Activated naive CD4-positive, alpha-beta T cell treated with anti-CD3 and anti-CD28 coated beads, Interleukin-2, amount 50 U/mL, for 24 hours (primary cell): ENCODE measurements around the gene DNAJC13.

Source experiments
- H3K27ac Mint-ChIP-seq: one replicate; pipeline ENCODE4 v1.8.0; 2021; ENCODE audit warnings: mild to moderate bottlenecking, mixed read lengths
- H3K27me3 Mint-ChIP-seq: one replicate; pipeline ENCODE4 v1.8.0; 2021; ENCODE audit warnings: mixed read lengths
- H3K36me3 Mint-ChIP-seq: one replicate; pipeline ENCODE4 v1.8.0; 2021; ENCODE audit warnings: mixed read lengths
- H3K4me1 Mint-ChIP-seq: one replicate; pipeline ENCODE4 v1.8.0; 2021; ENCODE audit warnings: mixed read lengths
- H3K4me3 Mint-ChIP-seq: one replicate; pipeline ENCODE4 v1.8.0; 2021; ENCODE audit warnings: mild to moderate bottlenecking, mixed read lengths
- H3K9me3 Mint-ChIP-seq: one replicate; pipeline ENCODE4 v1.8.0; 2021; ENCODE audit warnings: mixed read lengths

DNAJC13 gene

DNA sequence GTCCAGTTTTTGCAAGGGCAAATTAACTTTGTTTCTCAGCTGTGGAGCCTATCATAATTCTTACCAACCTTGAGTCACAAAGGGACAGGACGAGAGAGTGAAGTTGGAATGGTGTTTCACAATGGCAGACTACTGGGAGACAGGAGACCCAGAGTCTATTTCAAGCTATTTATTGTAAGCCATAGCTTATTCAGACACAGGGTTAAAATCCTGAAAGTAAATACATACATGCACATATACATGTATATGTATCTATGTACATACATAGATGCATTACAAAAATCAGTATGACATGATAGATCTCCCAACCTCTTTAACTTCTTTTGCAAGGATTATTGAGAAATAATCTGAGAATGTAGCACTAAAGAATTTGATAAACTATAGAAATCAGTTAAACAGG lies 86.3 kb downstream of the DNAJC13 start:
- peaks cover 17% of the 10 kb centered on the region for H3K36me3 Mint-ChIP-seq

DNA sequence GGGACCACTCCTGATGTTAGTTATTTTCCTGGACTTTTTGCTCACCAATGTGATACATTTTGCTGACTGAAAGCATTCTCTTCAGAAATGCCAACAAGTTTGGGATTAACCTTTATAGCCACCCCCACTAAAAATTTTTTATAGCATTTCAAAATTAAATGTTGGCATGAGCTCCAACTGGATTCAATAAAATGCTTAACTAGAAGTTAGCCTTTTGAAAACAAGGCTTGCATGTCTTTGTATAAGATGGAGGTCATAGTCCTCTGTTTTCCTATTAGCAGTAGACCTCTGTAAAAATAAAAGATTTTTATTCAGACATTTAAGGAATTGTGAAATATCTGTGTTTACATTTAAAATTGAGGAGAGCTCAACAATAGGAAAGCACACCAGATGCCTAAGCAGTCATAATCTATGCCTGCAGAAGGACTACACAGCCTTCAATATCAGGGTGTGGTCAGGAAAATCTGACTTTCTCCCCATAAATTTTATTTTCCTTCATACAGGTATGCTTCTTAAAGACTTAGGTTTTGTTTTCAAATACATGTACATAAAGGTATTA lies 87.2 kb downstream of the DNAJC13 start:
- H3K9me3 Mint-ChIP-seq, result no peaks in the 10 kb centered on the region
- no peaks in the 10 kb centered on the region for H3K27me3 Mint-ChIP-seq
- peaks cover 15% of the 10 kb centered on the region for H3K36me3 Mint-ChIP-seq
- H3K4me3 Mint-ChIP-seq, result no peak overlapping the region
- no peaks in the 10 kb centered on the region for H3K4me1 Mint-ChIP-seq
- no peak overlapping the region for H3K27ac Mint-ChIP-seq

More for the DNA sequence above, 86.3 kb downstream of the DNAJC13 start:
- H3K9me3 Mint-ChIP-seq, result no peaks in the 10 kb centered on the region
- H3K27me3 Mint-ChIP-seq, result no peaks in the 10 kb centered on the region
- no peak overlapping the region for H3K27ac Mint-ChIP-seq
- H3K4me3 Mint-ChIP-seq, result no peak overlapping the region
- no peaks in the 10 kb centered on the region for H3K4me1 Mint-ChIP-seq

DNA sequence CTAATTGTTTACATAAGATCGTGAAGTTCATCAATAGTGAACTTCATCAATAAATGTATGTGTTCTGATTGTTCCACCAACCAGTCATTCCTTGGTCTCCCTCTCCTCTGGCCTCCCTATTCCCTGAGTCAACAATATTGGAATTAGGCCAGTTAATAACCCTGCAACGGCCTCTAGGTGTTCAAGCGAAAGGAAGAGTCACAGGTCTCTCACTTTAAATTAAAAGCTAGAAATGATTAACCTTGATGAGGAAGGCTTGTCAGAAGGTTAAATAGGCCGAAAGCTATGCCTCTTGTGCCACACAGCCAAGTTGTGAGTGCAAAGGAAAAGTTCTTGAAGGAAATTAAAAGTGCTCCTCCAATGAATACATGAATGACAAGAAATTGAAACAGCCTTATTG lies 90.4 kb downstream of the DNAJC13 start:
- Mint-ChIP-seq H3K4me1 (no peaks in the 10 kb centered on the region), H3K27ac (no peak overlapping the region), H3K4me3 (no peak overlapping the region)

DNA sequence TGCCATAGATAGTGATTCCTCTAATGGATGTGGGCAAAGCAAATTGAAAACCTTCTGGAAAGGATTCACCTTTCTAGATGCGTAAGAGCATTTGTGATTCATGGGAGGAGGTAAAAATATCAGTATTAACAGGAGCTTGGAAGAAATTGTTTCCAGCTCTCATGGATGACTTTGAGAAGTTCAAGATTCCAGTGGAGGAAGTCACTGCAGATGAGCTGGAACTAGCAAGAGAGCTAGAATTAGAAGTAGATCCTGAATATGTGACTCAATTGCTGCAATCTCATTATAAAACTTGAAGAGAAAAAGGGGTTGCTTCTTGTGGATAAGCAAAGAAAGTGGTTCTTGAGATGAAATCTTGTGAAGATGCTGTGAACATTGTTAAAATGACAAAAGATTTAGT lies 91.8 kb downstream of the DNAJC13 start:
- Mint-ChIP-seq H3K4me1 (no peaks in the 10 kb centered on the region), H3K4me3 (no peak overlapping the region), H3K9me3 (no peaks in the 10 kb centered on the region), H3K36me3 (peaks cover 19% of the 10 kb centered on the region), H3K27me3 (no peaks in the 10 kb centered on the region), H3K27ac (no peak overlapping the region)

More for the DNA sequence above, 90.4 kb downstream of the DNAJC13 start:
- Mint-ChIP-seq H3K36me3 (peaks cover 19% of the 10 kb centered on the region), H3K27me3 (no peaks in the 10 kb centered on the region), H3K9me3 (no peaks in the 10 kb centered on the region)

DNA sequence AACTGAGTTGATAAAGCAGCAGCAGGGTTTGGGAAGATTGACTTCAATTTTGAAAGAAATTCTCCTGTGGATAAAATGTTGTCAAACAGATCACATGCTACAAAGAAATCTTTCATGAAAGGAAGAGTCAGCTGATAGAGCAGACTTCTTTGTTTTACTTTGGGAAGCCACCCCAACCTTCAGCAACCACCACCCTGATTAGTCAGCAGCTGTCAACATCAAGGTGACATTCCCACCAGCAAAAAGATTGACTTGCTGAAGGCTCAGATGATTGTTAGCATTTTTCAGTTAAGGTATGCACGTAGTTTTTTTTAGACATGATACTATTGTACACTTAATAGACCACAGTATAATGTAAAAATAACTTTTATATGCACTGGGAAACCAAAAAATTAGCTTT lies 92.2 kb downstream of the DNAJC13 start:
- Mint-ChIP-seq H3K4me3 (no peak overlapping the region), H3K27ac (no peak overlapping the region), H3K9me3 (no peaks in the 10 kb centered on the region), H3K27me3 (no peaks in the 10 kb centered on the region), H3K4me1 (no peaks in the 10 kb centered on the region), H3K36me3 (peaks cover 22% of the 10 kb centered on the region)

DNA sequence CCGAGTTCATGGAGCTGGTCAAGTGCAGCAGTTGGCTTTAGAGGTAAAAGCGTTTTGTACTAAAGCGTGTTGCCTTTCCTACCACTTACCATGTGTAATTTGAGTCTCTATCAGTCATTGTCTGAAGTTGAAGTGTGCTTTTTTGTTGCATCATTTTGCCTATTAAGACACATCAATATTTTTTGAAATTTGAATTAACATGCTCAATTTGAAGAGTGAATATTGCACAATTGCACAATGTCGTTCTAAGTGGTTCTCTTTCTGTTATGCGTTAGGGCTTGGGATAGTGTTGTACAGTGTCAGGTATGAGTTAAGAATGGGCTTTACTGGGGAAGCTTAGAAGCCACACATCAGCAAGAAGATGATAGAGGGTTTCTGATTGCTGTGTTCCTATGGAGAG lies 95.8 kb downstream of the DNAJC13 start:
- Mint-ChIP-seq H3K9me3 (no peaks in the 10 kb centered on the region), H3K27ac (no peak overlapping the region), H3K36me3 (peaks cover 16% of the 10 kb centered on the region), H3K4me3 (no peak overlapping the region), H3K4me1 (no peaks in the 10 kb centered on the region), H3K27me3 (no peaks in the 10 kb centered on the region)

DNA sequence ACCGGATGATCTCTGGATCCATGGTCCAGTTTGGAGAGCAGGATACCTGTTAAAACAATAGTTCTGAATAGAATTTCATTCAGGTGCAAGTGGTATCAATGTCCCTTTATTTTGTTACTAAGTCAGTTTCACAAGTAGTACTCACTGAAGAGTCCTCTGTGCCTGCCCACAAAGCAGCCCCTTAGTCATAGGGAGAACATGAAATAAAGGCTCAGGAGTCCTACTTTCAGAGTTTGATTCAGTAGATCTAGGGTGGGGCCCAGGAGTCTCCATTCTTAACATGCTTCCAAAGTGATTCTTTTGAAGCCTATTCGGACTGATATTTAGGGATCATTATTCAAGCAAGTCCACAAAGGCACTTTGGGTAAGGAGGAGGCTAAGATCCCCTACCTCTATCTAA lies 100.0 kb downstream of the DNAJC13 start:
- Mint-ChIP-seq H3K4me3 (no peak overlapping the region), H3K36me3 (peaks cover 15% of the 10 kb centered on the region), H3K27me3 (no peaks in the 10 kb centered on the region), H3K27ac (no peak overlapping the region), H3K4me1 (peaks cover 10% of the 10 kb centered on the region), H3K9me3 (no peaks in the 10 kb centered on the region)

DNA sequence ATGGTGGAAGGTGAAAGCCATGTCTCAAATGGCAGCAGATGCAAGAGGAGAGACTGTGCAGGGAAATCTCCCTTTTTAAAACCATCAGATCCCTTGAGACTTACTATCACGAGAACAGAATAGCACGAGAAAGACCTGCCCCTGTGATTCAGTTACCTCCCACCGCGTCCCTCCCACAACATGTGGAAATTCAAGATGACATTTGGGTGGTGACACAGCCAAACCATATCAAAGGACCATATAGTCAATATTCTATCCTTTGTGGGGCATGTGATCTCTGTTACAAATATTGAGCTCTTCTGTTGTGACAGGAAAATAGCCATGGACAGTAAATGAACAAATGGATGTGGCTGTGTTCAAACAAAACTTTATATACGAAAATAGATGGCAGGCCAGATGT lies 102.6 kb downstream of the DNAJC13 start:
- H3K4me3 Mint-ChIP-seq, result no peak overlapping the region
- H3K36me3 Mint-ChIP-seq, result peaks cover 13% of the 10 kb centered on the region
- H3K4me1 Mint-ChIP-seq, result peaks cover 11% of the 10 kb centered on the region
- H3K27ac Mint-ChIP-seq, result no peak overlapping the region
- no peaks in the 10 kb centered on the region for H3K27me3 Mint-ChIP-seq
- no peaks in the 10 kb centered on the region for H3K9me3 Mint-ChIP-seq

DNA sequence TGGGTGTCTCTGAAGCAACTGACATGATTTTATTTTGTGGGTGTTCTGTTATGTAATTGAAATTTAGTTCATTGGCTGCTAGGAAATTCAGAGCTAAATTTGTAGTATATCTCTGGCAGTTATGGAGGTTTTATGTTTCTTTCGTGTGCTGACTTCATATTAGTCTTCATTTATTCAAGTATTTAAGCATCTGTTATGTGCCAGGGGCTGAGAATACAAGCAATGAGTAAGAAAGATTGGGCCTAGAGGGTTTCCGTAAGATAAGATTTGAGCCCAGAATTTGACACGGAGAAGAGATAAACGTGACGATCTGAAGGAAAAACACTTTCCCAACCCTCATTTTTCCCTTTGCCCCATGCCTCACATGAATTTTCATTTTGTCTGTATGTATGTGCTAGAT lies 104.6 kb downstream of the DNAJC13 start:
- no peaks in the 10 kb centered on the region for H3K9me3 Mint-ChIP-seq
- H3K4me3 Mint-ChIP-seq, result no peak overlapping the region
- peaks cover 11% of the 10 kb centered on the region for H3K36me3 Mint-ChIP-seq
- peaks cover 11% of the 10 kb centered on the region for H3K4me1 Mint-ChIP-seq
- H3K27me3 Mint-ChIP-seq, result no peaks in the 10 kb centered on the region
- no peak overlapping the region for H3K27ac Mint-ChIP-seq

DNA sequence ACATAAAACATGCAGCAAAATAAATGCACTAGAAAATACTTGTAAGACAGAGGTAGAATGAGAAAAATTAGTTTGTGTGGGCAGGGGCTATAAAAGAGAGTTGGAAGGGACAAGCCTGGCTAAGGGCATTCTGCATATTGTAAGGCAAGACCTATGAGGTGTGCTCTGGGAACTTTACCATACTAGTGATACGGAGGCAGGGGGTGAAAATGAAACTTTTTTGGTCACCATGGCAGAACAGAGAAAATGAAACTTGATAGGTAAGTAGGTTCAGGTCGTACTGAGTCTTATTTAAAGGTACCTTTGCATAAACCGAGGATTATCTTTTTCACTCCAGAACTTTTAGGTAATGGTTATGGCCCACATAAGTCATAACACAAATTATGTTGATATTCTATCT lies 105.1 kb downstream of the DNAJC13 start:
- Mint-ChIP-seq H3K36me3 (peaks cover 11% of the 10 kb centered on the region), H3K9me3 (no peaks in the 10 kb centered on the region), H3K4me1 (peaks cover 11% of the 10 kb centered on the region), H3K27ac (no peak overlapping the region), H3K27me3 (no peaks in the 10 kb centered on the region), H3K4me3 (no peak overlapping the region)

DNA sequence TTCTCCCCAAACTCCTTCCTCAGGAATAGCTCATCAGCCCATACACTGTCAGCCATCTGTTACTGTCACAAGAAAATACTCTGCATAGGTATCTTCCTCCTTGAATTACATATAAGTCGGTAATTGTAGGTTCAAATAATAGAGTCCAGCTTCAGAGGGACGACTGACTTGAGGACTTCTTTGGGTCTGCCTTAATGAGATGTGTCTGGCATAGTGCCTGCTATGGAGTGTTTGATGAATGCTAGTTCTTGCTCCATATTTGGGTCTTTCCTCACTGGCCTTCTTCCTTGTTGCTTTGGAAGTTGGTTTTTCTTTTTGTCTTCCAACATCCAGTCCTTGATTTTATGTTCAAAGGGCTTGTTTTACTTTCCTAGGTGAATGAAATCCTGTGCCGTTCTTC lies 113.3 kb downstream of the DNAJC13 start:
- no peaks in the 10 kb centered on the region for H3K9me3 Mint-ChIP-seq
- H3K27me3 Mint-ChIP-seq, result no peaks in the 10 kb centered on the region
- H3K4me1 Mint-ChIP-seq, result no peaks in the 10 kb centered on the region
- H3K27ac Mint-ChIP-seq, result no peak overlapping the region
- no peak overlapping the region for H3K4me3 Mint-ChIP-seq
- peaks cover 14% of the 10 kb centered on the region for H3K36me3 Mint-ChIP-seq

DNA sequence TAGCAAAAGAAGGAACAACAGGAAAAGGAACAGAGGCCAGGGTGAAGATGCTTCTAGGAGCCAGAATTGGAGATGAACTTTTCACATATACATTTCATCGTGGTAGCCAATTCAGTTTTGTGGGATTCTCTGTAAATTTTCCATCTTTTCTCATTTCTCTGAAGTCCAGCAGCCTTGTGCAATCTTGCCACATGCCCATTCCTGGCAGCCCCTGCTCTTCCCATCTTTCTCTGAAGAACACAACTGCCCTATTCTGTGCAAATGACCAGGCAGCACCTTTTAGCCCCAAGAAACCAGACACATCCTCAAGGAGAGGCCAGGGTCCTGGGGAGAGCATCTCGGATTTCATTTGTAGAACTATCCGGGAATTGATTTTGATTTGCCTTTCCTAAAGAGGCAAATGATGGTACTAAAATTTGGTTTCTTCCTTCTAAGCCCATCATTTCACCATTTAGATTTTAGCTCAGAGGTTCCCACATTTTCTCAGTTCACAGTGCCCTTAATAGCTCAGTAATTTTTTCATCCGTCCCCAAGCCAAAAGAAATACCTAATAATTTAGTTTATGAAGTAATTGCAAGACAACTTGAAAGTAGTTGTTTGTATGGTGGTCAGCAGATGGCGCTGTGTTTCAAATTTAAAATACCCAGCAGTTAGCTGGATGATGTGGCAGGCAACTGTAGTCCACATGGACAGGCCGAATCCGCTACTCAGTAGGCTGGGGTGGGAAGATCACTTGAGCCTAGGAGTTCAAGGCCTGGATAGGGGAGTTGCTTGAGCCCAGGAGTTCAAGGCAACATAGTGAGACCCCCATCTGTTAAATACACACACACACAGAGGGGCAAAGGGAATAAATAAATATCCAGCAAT lies 118.5 kb downstream of the DNAJC13 start:
- H3K4me1 Mint-ChIP-seq, result no peaks in the 10 kb centered on the region
- no peaks in the 10 kb centered on the region for H3K27me3 Mint-ChIP-seq
- no peaks in the 10 kb centered on the region for H3K9me3 Mint-ChIP-seq
- H3K27ac Mint-ChIP-seq, result no peak overlapping the region
- H3K4me3 Mint-ChIP-seq, result no peak overlapping the region
- H3K36me3 Mint-ChIP-seq, result peaks cover 14% of the 10 kb centered on the region

DNA sequence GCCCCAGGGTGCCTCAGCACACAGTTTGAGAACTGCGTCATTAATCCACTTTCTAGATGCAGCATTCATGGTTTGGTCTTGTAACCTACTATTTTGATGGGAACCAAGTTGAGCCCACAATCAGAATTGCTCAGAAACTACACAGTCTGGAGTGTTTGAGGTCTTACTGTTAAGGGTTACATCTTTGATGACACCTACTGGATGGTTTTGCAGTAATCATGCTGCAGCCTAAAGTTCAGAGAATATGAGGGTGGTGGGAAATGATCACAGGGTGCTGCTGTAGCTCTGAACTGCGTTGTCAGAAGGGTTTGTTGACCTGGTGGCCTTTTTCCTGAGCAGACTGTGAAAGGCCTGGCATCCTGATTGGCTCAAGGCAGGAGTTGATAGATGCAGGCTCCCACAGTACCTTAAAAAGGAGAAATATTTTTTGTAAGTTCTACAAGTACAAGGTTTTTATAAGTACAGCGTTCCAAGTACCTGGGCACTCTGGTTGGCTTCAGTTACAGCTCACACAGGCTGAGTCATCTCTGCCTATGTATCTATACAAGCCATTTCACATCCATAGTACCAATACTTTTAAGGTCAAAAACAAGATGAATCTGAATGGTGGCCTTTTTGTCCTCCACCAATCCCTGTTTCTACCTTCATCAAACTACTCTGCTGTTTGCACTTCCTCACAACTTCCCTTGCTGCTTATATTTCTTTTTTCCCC lies 119.3 kb downstream of the DNAJC13 start:
- Mint-ChIP-seq H3K4me3 (no peak overlapping the region), H3K27me3 (no peaks in the 10 kb centered on the region), H3K4me1 (no peaks in the 10 kb centered on the region), H3K36me3 (peaks cover 14% of the 10 kb centered on the region), H3K9me3 (no peaks in the 10 kb centered on the region), H3K27ac (no peak overlapping the region)

DNA sequence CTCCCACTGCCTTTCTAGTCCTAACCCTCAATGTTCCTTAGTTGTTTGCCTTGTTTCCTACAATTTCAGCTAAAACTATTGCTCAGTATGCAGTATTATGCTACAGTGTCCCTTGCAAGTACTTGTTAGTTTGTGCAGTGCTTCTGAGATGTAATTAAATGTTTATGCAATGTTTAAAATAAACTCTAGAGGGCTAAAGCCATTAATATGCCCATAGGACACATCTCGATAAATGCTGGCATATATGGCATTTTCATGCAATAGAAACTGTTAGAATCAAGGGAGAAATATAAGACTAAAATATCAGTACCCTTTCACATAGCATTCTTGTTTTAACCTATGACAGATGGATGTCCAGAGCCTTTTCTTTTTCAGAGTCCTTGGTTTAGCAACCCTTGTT lies 120.0 kb downstream of the DNAJC13 start:
- no peak overlapping the region for H3K4me3 Mint-ChIP-seq
- no peaks in the 10 kb centered on the region for H3K9me3 Mint-ChIP-seq
- H3K27ac Mint-ChIP-seq, result no peak overlapping the region
- peaks cover 6% of the 10 kb centered on the region for H3K4me1 Mint-ChIP-seq
- peaks cover 14% of the 10 kb centered on the region for H3K36me3 Mint-ChIP-seq
- H3K27me3 Mint-ChIP-seq, result no peaks in the 10 kb centered on the region

DNA sequence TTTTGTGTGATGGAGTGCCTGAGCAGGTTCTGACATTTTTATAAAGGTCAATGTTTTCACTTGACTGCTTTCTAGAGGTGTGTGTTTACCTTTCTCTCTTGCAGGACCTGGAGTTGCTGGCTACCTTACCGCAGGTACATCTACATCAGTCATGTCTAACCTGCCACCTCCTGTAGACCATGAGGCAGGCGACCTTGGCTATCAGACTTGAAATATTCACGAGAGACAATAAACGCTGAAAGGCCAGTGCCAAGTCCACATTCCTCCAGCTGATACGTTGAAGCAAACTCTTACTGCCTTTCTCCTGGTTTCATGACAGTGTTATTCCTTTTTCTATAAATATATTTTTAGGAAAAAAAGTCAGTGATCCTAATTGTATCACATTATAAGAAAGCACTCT lies 120.8 kb downstream of the DNAJC13 start:
- H3K9me3 Mint-ChIP-seq, result no peaks in the 10 kb centered on the region
- no peak overlapping the region for H3K27ac Mint-ChIP-seq

DNA sequence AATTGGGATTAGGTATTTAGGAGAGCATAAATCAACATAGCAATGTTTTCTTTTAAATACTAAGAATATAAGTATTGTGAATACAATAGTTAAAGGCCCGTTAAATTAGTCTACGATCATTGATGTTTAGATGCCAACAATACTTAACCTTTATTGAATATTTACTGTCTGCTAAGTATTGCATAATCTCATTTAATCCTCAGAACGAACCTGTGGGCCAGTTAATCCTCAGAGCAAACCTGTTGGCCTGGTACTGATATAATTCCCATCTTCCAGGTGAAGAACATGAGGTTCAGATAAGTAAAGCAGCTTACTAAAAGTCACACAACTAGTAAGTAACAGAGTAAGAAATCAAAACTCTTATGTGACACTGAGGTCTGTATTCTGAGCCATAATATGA lies 122.4 kb downstream of the DNAJC13 start:
- Mint-ChIP-seq H3K27ac (no peak overlapping the region), H3K27me3 (no peaks in the 10 kb centered on the region), H3K4me1 (peaks cover 18% of the 10 kb centered on the region), H3K4me3 (no peak overlapping the region), H3K36me3 (peaks cover 15% of the 10 kb centered on the region), H3K9me3 (no peaks in the 10 kb centered on the region)

More for the DNA sequence above, 120.8 kb downstream of the DNAJC13 start:
- H3K36me3 Mint-ChIP-seq, result peaks cover 17% of the 10 kb centered on the region
- H3K4me3 Mint-ChIP-seq, result no peak overlapping the region
- peaks cover 14% of the 10 kb centered on the region for H3K4me1 Mint-ChIP-seq
- no peaks in the 10 kb centered on the region for H3K27me3 Mint-ChIP-seq
